ENCODE results near the gene C4B. TPM values are rescaled to one million over a fixed set of nuclear protein-coding genes. Genes with fewer than 3 reads are reported as not detected.
"Not testable (repeated sequence)": the region's sequence is repeated elsewhere in the genome, so short reads cannot be mapped to it uniquely, and the experiment has no call there.

The C4B gene
- total RNA-seq, 1 donor from 2014 or later = 3.2 TPM

DNA sequence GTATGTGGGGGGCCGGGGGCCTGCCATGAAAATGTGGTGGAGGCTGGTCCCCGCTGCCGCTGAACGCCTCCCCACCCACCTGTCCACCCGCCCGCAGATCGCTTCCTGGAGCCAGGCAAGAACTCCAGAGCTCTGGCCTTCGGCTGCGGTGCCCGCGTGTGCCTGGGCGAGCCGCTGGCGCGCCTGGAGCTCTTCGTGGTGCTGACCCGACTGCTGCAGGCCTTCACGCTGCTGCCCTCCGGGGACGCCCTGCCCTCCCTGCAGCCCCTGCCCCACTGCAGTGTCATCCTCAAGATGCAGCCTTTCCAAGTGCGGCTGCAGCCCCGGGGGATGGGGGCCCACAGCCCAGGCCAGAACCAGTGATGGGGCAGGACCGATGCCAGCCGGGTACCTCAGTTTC is 6.6 kb upstream of the C4B start:
- H3K4me1 Mint-ChIP-seq (ENCODE audit: low read depth, unreplicated experiment); H3K36me3 ChIP-seq (ENCODE audit: insufficient read depth, low read length); H2AFZ ChIP-seq (ENCODE audit: low read depth, low read length); DNase-seq (ENCODE audit: low read depth); H4K20me1 ChIP-seq (ENCODE audit: insufficient read depth, low read length); H3K4me2 ChIP-seq (ENCODE audit: low read length); H3K9ac ChIP-seq (ENCODE audit: low read length); H3K9me3 ChIP-seq (ENCODE audit: insufficient read depth, low read depth, low read length); H3K27ac Mint-ChIP-seq (ENCODE audit: unreplicated experiment); H3K36me3 Mint-ChIP-seq (ENCODE audit: low read depth, unreplicated experiment); FAIRE-seq; H3K27me3 ChIP-seq (ENCODE audit: insufficient read depth, low read length); H3K79me2 ChIP-seq (ENCODE audit: insufficient read depth, low read length); H3K4me3 ChIP-seq (ENCODE audit: insufficient read depth, low read depth, low read length); H3K9me3 Mint-ChIP-seq (ENCODE audit: unreplicated experiment); H3K4me3 Mint-ChIP-seq (ENCODE audit: unreplicated experiment); H3K4me1 ChIP-seq (ENCODE audit: insufficient read depth, low read length); H3K27me3 Mint-ChIP-seq (ENCODE audit: low read depth, unreplicated experiment); H3K27ac ChIP-seq (ENCODE audit: low read depth, low read length): not testable (repeated sequence)

DNA sequence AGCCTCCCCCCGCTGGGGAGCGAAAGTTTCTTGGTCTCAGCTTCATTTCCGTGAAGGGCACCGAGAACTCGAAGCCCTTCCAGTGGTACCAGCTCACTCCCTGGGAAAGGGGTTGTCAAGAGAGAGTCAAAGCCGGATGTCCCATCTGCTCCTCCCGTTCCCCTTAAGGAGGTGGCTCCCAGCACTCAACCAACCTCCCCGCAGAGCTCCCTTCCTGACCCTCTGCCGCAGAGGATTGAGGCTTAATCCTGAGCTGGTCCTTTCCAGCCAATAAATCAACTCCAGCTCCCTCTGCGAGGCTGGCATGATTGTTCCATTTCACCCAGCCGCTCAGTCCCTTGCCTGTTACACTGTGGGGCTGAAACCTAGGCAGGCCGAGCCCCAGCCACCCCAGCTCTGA is 6.0 kb upstream of the C4B start:
- not testable (repeated sequence) for DNase-seq (ENCODE audit: low read depth); H3K4me2 ChIP-seq (ENCODE audit: low read length); H3K4me1 Mint-ChIP-seq (ENCODE audit: low read depth, unreplicated experiment); H3K9me3 ChIP-seq (ENCODE audit: insufficient read depth, low read depth, low read length); H3K4me3 Mint-ChIP-seq (ENCODE audit: unreplicated experiment); H3K4me1 ChIP-seq (ENCODE audit: insufficient read depth, low read length); H3K27ac Mint-ChIP-seq (ENCODE audit: unreplicated experiment); H3K27me3 ChIP-seq (ENCODE audit: insufficient read depth, low read length); H3K27me3 Mint-ChIP-seq (ENCODE audit: low read depth, unreplicated experiment); H4K20me1 ChIP-seq (ENCODE audit: insufficient read depth, low read length); H3K9me3 Mint-ChIP-seq (ENCODE audit: unreplicated experiment); FAIRE-seq; H3K9ac ChIP-seq (ENCODE audit: low read length); H3K36me3 Mint-ChIP-seq (ENCODE audit: low read depth, unreplicated experiment); H3K36me3 ChIP-seq (ENCODE audit: insufficient read depth, low read length); H3K27ac ChIP-seq (ENCODE audit: low read depth, low read length); H3K4me3 ChIP-seq (ENCODE audit: insufficient read depth, low read depth, low read length); H2AFZ ChIP-seq (ENCODE audit: low read depth, low read length); H3K79me2 ChIP-seq (ENCODE audit: insufficient read depth, low read length)

DNA sequence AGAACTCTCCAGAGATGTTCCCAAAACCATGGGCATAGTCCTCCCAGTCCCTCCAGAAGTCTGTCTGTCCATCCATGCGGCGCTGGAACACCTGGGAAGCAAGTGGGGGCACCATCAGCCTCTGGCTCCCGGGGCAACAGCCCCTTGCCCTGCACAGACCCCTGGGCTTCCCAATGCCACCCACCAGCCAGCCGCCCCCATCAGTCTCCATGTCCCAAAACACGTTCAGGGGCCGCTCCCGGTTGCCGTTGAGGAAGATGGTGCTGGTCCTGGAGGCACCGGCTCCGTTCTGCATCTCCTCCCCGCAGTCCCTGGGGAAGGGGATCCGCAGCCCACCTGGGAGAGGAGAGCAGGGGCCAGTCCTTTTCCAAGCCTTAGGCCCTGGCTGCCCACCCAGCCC is 5.1 kb upstream of the C4B start:
- H3K27ac Mint-ChIP-seq (ENCODE audit: unreplicated experiment); FAIRE-seq; H2AFZ ChIP-seq (ENCODE audit: low read depth, low read length); H3K4me1 ChIP-seq (ENCODE audit: insufficient read depth, low read length); H4K20me1 ChIP-seq (ENCODE audit: insufficient read depth, low read length); H3K36me3 ChIP-seq (ENCODE audit: insufficient read depth, low read length); H3K27me3 Mint-ChIP-seq (ENCODE audit: low read depth, unreplicated experiment); H3K9me3 ChIP-seq (ENCODE audit: insufficient read depth, low read depth, low read length); H3K4me2 ChIP-seq (ENCODE audit: low read length); H3K4me1 Mint-ChIP-seq (ENCODE audit: low read depth, unreplicated experiment); H3K9ac ChIP-seq (ENCODE audit: low read length); H3K36me3 Mint-ChIP-seq (ENCODE audit: low read depth, unreplicated experiment); H3K4me3 ChIP-seq (ENCODE audit: insufficient read depth, low read depth, low read length); DNase-seq (ENCODE audit: low read depth); H3K79me2 ChIP-seq (ENCODE audit: insufficient read depth, low read length); H3K4me3 Mint-ChIP-seq (ENCODE audit: unreplicated experiment); H3K27ac ChIP-seq (ENCODE audit: low read depth, low read length); H3K27me3 ChIP-seq (ENCODE audit: insufficient read depth, low read length); H3K9me3 Mint-ChIP-seq (ENCODE audit: unreplicated experiment): not testable (repeated sequence)

DNA sequence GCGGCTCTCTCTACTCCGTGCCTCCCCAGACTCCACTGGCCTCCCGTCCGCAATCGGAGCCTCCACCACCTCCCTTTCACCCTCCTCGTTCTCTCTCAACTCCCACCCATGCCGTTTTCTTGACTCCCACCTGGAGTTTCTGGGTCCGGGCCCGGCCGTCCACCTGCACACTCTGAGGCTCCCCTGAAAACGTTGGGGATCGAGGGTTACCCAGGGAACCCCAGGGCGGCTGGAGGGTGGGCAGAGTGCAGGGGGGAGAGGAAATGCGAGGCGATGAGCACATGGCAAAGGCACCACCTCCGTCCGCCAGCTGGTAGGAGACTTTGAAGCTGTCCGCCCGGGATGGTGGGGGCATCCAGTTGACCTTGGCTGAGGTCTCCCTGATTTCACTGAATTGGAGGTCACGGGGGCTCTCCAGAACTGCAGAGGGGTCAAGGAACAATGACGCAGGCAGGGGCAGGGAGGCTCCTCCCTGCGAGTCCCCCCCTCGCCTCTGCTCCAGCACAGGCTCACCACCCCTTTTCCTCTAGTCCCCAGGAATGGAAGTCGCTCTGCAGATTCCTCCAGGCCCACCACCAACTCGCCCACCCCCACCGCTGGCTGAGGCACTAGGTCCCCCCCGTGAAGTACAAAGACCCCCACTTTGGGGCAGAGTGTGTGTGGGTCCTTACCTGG is 3.6 kb upstream of the C4B start:
- H2AFZ ChIP-seq (ENCODE audit: low read depth, low read length); H3K4me1 Mint-ChIP-seq (ENCODE audit: low read depth, unreplicated experiment); H3K9ac ChIP-seq (ENCODE audit: low read length); H3K36me3 Mint-ChIP-seq (ENCODE audit: low read depth, unreplicated experiment); H3K27me3 ChIP-seq (ENCODE audit: insufficient read depth, low read length); H3K4me2 ChIP-seq (ENCODE audit: low read length); H3K4me1 ChIP-seq (ENCODE audit: insufficient read depth, low read length); H3K9me3 Mint-ChIP-seq (ENCODE audit: unreplicated experiment); H3K4me3 ChIP-seq (ENCODE audit: insufficient read depth, low read depth, low read length); H4K20me1 ChIP-seq (ENCODE audit: insufficient read depth, low read length); H3K27ac ChIP-seq (ENCODE audit: low read depth, low read length); H3K4me3 Mint-ChIP-seq (ENCODE audit: unreplicated experiment); DNase-seq (ENCODE audit: low read depth); H3K79me2 ChIP-seq (ENCODE audit: insufficient read depth, low read length); H3K27me3 Mint-ChIP-seq (ENCODE audit: low read depth, unreplicated experiment); H3K36me3 ChIP-seq (ENCODE audit: insufficient read depth, low read length); H3K9me3 ChIP-seq (ENCODE audit: insufficient read depth, low read depth, low read length); H3K27ac Mint-ChIP-seq (ENCODE audit: unreplicated experiment); FAIRE-seq: not testable (repeated sequence)

DNA sequence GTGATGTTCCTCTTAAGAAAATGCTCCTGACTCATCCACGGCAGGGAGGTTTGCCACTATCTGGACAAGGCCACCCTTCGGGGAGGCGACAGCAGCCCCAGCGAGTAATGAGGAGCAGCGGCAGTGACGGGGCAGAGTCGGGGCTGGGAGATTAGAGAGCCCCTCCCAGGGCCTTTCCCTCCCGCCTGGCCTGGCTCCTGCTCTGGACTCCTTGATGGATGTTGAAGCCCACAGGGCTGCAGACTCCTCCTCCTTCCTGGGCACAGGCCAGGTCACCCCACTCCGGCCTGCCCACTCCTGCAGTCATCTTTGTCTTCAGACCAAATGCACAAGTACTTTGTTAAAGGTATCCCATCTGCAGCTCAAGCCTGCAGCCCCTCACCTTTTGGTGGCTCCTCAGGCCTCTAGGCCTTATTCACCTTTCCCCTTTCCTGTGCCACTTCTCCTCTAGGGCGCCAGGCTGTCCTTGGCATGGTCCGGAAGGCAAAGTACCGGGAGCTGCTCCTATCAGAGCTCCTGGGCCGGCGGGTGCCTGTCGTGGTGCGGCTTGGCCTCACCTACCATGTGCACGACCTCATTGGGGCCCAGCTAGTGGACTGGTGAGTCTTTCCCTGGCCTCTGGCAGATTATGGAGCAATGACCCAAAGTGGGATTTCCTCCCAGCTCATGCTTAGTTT is 1.5 kb upstream of the C4B start:
- not testable (repeated sequence) for H3K79me2 ChIP-seq (ENCODE audit: insufficient read depth, low read length); H3K27me3 ChIP-seq (ENCODE audit: insufficient read depth, low read length); H3K9me3 ChIP-seq (ENCODE audit: insufficient read depth, low read depth, low read length); H3K4me3 ChIP-seq (ENCODE audit: insufficient read depth, low read depth, low read length); H3K27ac Mint-ChIP-seq (ENCODE audit: unreplicated experiment); H4K20me1 ChIP-seq (ENCODE audit: insufficient read depth, low read length); H3K36me3 Mint-ChIP-seq (ENCODE audit: low read depth, unreplicated experiment); H3K9ac ChIP-seq (ENCODE audit: low read length); H3K4me1 ChIP-seq (ENCODE audit: insufficient read depth, low read length); H2AFZ ChIP-seq (ENCODE audit: low read depth, low read length); H3K36me3 ChIP-seq (ENCODE audit: insufficient read depth, low read length); H3K9me3 Mint-ChIP-seq (ENCODE audit: unreplicated experiment); DNase-seq (ENCODE audit: low read depth); H3K27ac ChIP-seq (ENCODE audit: low read depth, low read length); H3K4me1 Mint-ChIP-seq (ENCODE audit: low read depth, unreplicated experiment); H3K27me3 Mint-ChIP-seq (ENCODE audit: low read depth, unreplicated experiment); H3K4me2 ChIP-seq (ENCODE audit: low read length); FAIRE-seq
- H3K4me3 Mint-ChIP-seq (ENCODE audit: unreplicated experiment) = peak overlapping the region; percentile 45

DNA sequence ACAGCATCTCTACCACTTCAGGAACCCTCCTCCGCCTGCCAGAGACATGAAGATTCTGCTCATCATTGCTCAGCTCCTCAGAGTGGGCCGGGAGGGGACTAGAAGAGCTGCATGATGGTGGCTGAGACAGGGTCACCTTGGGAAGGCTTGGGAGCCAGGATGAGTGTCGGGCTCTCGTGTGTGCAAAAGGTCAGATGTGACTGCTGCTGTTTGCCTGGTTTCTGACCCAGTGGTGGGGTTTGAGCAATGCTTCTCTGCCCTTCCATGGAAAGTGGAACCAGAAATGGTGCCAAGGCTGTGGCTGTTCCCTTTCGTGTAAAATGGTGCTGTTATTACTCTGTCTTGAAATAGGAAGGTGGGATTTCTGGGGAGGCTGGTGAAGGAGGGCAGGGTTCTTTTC is 857 bp upstream of the C4B start:
- H3K4me2 ChIP-seq (ENCODE audit: low read length); H3K9me3 ChIP-seq (ENCODE audit: insufficient read depth, low read depth, low read length); DNase-seq (ENCODE audit: low read depth); FAIRE-seq; H3K27me3 Mint-ChIP-seq (ENCODE audit: low read depth, unreplicated experiment); H3K4me1 Mint-ChIP-seq (ENCODE audit: low read depth, unreplicated experiment); H3K79me2 ChIP-seq (ENCODE audit: insufficient read depth, low read length); H3K27ac Mint-ChIP-seq (ENCODE audit: unreplicated experiment); H3K4me1 ChIP-seq (ENCODE audit: insufficient read depth, low read length); H3K9ac ChIP-seq (ENCODE audit: low read length); H4K20me1 ChIP-seq (ENCODE audit: insufficient read depth, low read length); H2AFZ ChIP-seq (ENCODE audit: low read depth, low read length); H3K4me3 Mint-ChIP-seq (ENCODE audit: unreplicated experiment); H3K27ac ChIP-seq (ENCODE audit: low read depth, low read length); H3K9me3 Mint-ChIP-seq (ENCODE audit: unreplicated experiment); H3K36me3 Mint-ChIP-seq (ENCODE audit: low read depth, unreplicated experiment); H3K4me3 ChIP-seq (ENCODE audit: insufficient read depth, low read depth, low read length); H3K27me3 ChIP-seq (ENCODE audit: insufficient read depth, low read length); H3K36me3 ChIP-seq (ENCODE audit: insufficient read depth, low read length): not testable (repeated sequence)

Measured in astrocyte (in vitro differentiated cells and primary cell).